Neural cell (in vitro differentiated cells): Measurements from ENCODE around the gene TRMT44. TPM values are rescaled to one million over a fixed set of nuclear protein-coding genes. Genes with fewer than 3 reads are reported as not detected.

Source experiments
- H2AFZ ChIP-seq: fragments of 200-600, 300-800 bp; sonication (generic), shearing (Covaris generic); 2 replicates; pipeline ENCODE4 v1.6.0; 2014; ENCODE audit warnings: low read depth, mild to moderate bottlenecking, antibody characterized with exemption, low read length, moderate library complexity
- H3F3A ChIP-seq: fragments of 200-600 bp; shearing (Covaris generic); 2 replicates; pipeline ENCODE4 v1.6.1; 2016; ENCODE audit warnings: mild to moderate bottlenecking, moderate library complexity, mixed read lengths, antibody characterized with exemption, low read length; ENCODE audit not compliant: insufficient read depth, poor library complexity, severe bottlenecking
- H3K27ac ChIP-seq: fragments of 200-600, 300-800 bp; sonication (generic), shearing (Covaris generic); 2 replicates; pipeline ENCODE4 v1.5.1; 2014; ENCODE audit warnings: mild to moderate bottlenecking, low read length, moderate library complexity
- H3K27me3 ChIP-seq: fragments of 300-800, 200-600 bp; sonication (generic), shearing (Covaris generic); 2 replicates; pipeline ENCODE4 v1.6.0; 2014; ENCODE audit warnings: mild to moderate bottlenecking, low read depth, low read length, moderate library complexity; ENCODE audit not compliant: insufficient read depth
- H3K36me3 ChIP-seq: fragments of 300-800, 200-600 bp; sonication (generic), shearing (Covaris generic); 2 replicates; pipeline ENCODE4 v1.5.1; 2014; ENCODE audit warnings: mild to moderate bottlenecking, antibody characterized with exemption, low read length, moderate library complexity; ENCODE audit not compliant: insufficient read depth
- H3K4me2 ChIP-seq: fragments of 300-800, 200-600 bp; sonication (generic), shearing (Covaris generic); 2 replicates; pipeline ENCODE4 v1.6.0; 2014; ENCODE audit warnings: mild to moderate bottlenecking, low read length
- H3K4me3 ChIP-seq: fragments of 300-800, 200-600 bp; sonication (generic), shearing (Covaris generic); 2 replicates; pipeline ENCODE4 v1.5.1; 2014; ENCODE audit warnings: mild to moderate bottlenecking, low read length, moderate library complexity
- H3K79me2 ChIP-seq: fragments of 200-600 bp; shearing (Covaris generic); replicated peaks from 2 replicates; pipeline ENCODE4 v1.6.0; 2014; ENCODE audit warnings: mild to moderate bottlenecking, low read length, moderate library complexity; ENCODE audit not compliant: insufficient read depth
- H3K9ac ChIP-seq: fragments of 300-800, 200-600 bp; sonication (generic), shearing (Covaris generic); 2 replicates; pipeline ENCODE4 v1.6.1; 2016; ENCODE audit warnings: mild to moderate bottlenecking, low read length, mixed read lengths
- H3K9me2 ChIP-seq: fragments of 200-600 bp; shearing (Covaris generic); 2 replicates; pipeline ENCODE4 v1.6.1; 2016; ENCODE audit warnings: mild to moderate bottlenecking, low read length, mixed read lengths; ENCODE audit not compliant: insufficient read depth
- H3K9me3 ChIP-seq: fragments of 200-600, 300-800 bp; sonication (generic), shearing (Covaris generic); 2 replicates; pipeline ENCODE4 v1.6.1; 2016; ENCODE audit warnings: mild to moderate bottlenecking, mixed run types, low read length, moderate library complexity, mixed read lengths
- H4K20me1 ChIP-seq: fragments of 200-600 bp; shearing (Covaris generic); 2 replicates; pipeline ENCODE4 v1.6.1; 2016; ENCODE audit warnings: mild to moderate bottlenecking, mixed run types; ENCODE audit not compliant: insufficient read depth
- EP300 ChIP-seq: fragments of 450-650 bp; conservative IDR thresholded peaks from 2 replicates; pipeline ENCODE4 v1.6.1; 2014; ENCODE audit warnings: antibody characterized with exemption, mild to moderate bottlenecking, moderate library complexity; ENCODE audit not compliant: poor library complexity, severe bottlenecking
- EZH2 ChIP-seq: fragments of 200-600, 300-800 bp; shearing (Covaris generic), sonication (generic); IDR thresholded peaks from 2 replicates; pipeline ENCODE4 v1.6.1; 2014; ENCODE audit warnings: antibody characterized with exemption, low read length, borderline replicate concordance, mild to moderate bottlenecking; ENCODE audit not compliant: insufficient read depth, poor library complexity, severe bottlenecking
- MXI1 ChIP-seq: fragments of 450-650 bp; conservative IDR thresholded peaks from 2 replicates; pipeline ENCODE4 v1.6.1; 2014; ENCODE audit warnings: antibody characterized with exemption, mild to moderate bottlenecking; ENCODE audit not compliant: poor library complexity, severe bottlenecking
- POLR2AphosphoS5 ChIP-seq: IDR thresholded peaks from 2 replicates; pipeline ENCODE4 v1.6.1; 2012
- RAD21 ChIP-seq: fragments of 450-650 bp; conservative IDR thresholded peaks from 2 replicates; pipeline ENCODE4 v1.6.1; 2014; ENCODE audit warnings: antibody characterized with exemption, mild to moderate bottlenecking, moderate library complexity
- SMC3 ChIP-seq: fragments of 450-650 bp; conservative IDR thresholded peaks from 2 replicates; pipeline ENCODE4 v1.6.1; 2014; ENCODE audit warnings: antibody characterized with exemption, mild to moderate bottlenecking, moderate library complexity; ENCODE audit not compliant: poor library complexity
- TAF1 ChIP-seq: IDR thresholded peaks from 2 replicates; pipeline ENCODE4 v1.6.1; 2012; ENCODE audit warnings: low read depth
- polyA plus RNA-seq: library from polyadenylated mRNA; depleted of rRNA; stranded (reverse); fragments of >200 nt; gene quantifications from 2 replicates; pipeline ENCODE4 v1.2.3, GENCODE V29; 2014
- TF ChIP-seq, protein P1 (sequence below): IDR thresholded peaks from 2 replicates; pipeline ENCODE4 v1.6.1; 2012; ENCODE audit warnings: borderline replicate concordance
- TF ChIP-seq, protein P2 (sequence below): fragments of 450-650 bp; IDR thresholded peaks from 2 replicates; pipeline ENCODE4 v1.5.1; 2014; ENCODE audit warnings: antibody characterized with exemption, mild to moderate bottlenecking, moderate library complexity; ENCODE audit not compliant: poor library complexity, severe bottlenecking

TRMT44 gene
- polyA plus RNA-seq, 1 donor from 2014 or later = 20.6 TPM

- TF ChIP-seq EZH2 (no peak), TAF1 (no peak), MXI1 (no peak)
- TF ChIP-seq, protein P1, sequence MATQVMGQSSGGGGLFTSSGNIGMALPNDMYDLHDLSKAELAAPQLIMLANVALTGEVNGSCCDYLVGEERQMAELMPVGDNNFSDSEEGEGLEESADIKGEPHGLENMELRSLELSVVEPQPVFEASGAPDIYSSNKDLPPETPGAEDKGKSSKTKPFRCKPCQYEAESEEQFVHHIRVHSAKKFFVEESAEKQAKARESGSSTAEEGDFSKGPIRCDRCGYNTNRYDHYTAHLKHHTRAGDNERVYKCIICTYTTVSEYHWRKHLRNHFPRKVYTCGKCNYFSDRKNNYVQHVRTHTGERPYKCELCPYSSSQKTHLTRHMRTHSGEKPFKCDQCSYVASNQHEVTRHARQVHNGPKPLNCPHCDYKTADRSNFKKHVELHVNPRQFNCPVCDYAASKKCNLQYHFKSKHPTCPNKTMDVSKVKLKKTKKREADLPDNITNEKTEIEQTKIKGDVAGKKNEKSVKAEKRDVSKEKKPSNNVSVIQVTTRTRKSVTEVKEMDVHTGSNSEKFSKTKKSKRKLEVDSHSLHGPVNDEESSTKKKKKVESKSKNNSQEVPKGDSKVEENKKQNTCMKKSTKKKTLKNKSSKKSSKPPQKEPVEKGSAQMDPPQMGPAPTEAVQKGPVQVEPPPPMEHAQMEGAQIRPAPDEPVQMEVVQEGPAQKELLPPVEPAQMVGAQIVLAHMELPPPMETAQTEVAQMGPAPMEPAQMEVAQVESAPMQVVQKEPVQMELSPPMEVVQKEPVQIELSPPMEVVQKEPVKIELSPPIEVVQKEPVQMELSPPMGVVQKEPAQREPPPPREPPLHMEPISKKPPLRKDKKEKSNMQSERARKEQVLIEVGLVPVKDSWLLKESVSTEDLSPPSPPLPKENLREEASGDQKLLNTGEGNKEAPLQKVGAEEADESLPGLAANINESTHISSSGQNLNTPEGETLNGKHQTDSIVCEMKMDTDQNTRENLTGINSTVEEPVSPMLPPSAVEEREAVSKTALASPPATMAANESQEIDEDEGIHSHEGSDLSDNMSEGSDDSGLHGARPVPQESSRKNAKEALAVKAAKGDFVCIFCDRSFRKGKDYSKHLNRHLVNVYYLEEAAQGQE = no peak
Observed at GRCh38 chr4:8422786-8423185, 17.8 kb upstream of the TRMT44 start.

DNA sequence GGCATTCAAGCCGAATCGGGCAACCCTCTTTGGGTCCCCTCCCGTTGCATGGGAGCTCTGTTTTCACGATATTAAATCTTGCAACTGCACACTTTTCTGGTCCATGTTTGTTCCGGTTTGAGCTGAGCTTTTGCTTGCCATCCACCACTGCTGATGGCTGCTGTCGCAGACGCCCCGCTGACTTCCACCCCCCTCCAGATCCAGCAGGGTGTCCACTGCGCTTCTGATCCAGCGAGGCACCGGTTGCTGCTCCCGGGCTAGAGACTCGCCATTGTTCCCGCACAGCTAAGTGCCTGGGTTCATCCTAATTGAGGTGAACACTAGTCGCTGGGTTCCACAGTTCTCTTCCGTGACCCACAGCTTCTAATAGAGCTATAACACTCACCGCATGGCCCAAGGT lies 13.3 kb upstream of the TRMT44 start:
- Histone ChIP-seq H3K27ac (no peak overlapping the region), H3K36me3 (no peaks in the 10 kb centered on the region), H3K27me3 (no peaks in the 10 kb centered on the region), H3K9ac (peak overlapping the region; percentile 84), H4K20me1 (no peaks in the 10 kb centered on the region), H3K4me3 (peak overlapping the region; percentile 95), H3F3A (no peaks in the 10 kb centered on the region), H3K4me2 (peak overlapping the region; percentile 70), H3K79me2 (no peaks in the 10 kb centered on the region), H3K9me2 (no peaks in the 10 kb centered on the region), H2AFZ (no peak overlapping the region), H3K9me3 (no peaks in the 10 kb centered on the region)
- TF ChIP-seq EP300 (no peak), POLR2AphosphoS5 (no peak), SMC3 (no peak)

More at GRCh38 chr4:8422786-8423185, 17.8 kb upstream of the TRMT44 start:
- no peak overlapping the region for H3K27ac ChIP-seq
- H3K79me2 ChIP-seq = no peaks in the 10 kb centered on the region
- no peaks in the 10 kb centered on the region for H4K20me1 ChIP-seq
- H3K4me3 ChIP-seq = no peak overlapping the region
- H3K9ac ChIP-seq = no peak overlapping the region
- H3K9me3 ChIP-seq = no peaks in the 10 kb centered on the region
- H3K36me3 ChIP-seq = no peaks in the 10 kb centered on the region
- no peaks in the 10 kb centered on the region for H3F3A ChIP-seq
- H3K4me2 ChIP-seq = no peak overlapping the region
- no peak overlapping the region for H2AFZ ChIP-seq
- no peaks in the 10 kb centered on the region for H3K9me2 ChIP-seq
- no peaks in the 10 kb centered on the region for H3K27me3 ChIP-seq

GRCh38 chr4:8427761-8428287 lies 12.8 kb upstream of the TRMT44 start:
- no peaks in the 10 kb centered on the region for H3K36me3 ChIP-seq
- H3K27ac ChIP-seq = peak overlapping the region; percentile 54
- no peaks in the 10 kb centered on the region for H3K79me2 ChIP-seq
- no peaks in the 10 kb centered on the region for H3K9me2 ChIP-seq
- no peaks in the 10 kb centered on the region for H3F3A ChIP-seq
- TF ChIP-seq, protein P1 = no peak
- no peak for TF ChIP-seq MXI1
- TF ChIP-seq TAF1 = no peak
- TF ChIP-seq POLR2AphosphoS5 = no peak
- TF ChIP-seq RAD21 = no peak
- TF ChIP-seq EP300 = no peak
- TF ChIP-seq, protein P2, sequence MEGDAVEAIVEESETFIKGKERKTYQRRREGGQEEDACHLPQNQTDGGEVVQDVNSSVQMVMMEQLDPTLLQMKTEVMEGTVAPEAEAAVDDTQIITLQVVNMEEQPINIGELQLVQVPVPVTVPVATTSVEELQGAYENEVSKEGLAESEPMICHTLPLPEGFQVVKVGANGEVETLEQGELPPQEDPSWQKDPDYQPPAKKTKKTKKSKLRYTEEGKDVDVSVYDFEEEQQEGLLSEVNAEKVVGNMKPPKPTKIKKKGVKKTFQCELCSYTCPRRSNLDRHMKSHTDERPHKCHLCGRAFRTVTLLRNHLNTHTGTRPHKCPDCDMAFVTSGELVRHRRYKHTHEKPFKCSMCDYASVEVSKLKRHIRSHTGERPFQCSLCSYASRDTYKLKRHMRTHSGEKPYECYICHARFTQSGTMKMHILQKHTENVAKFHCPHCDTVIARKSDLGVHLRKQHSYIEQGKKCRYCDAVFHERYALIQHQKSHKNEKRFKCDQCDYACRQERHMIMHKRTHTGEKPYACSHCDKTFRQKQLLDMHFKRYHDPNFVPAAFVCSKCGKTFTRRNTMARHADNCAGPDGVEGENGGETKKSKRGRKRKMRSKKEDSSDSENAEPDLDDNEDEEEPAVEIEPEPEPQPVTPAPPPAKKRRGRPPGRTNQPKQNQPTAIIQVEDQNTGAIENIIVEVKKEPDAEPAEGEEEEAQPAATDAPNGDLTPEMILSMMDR = no peak
- no peaks in the 10 kb centered on the region for H3K9me3 ChIP-seq
- peak overlapping the region; percentile 95 for H3K4me3 ChIP-seq
- H2AFZ ChIP-seq = peak overlapping the region; percentile 60
- no peaks in the 10 kb centered on the region for H3K27me3 ChIP-seq
- H3K9ac ChIP-seq = peak overlapping the region; percentile 84
- H3K4me2 ChIP-seq = peak overlapping the region; percentile 70
- no peaks in the 10 kb centered on the region for H4K20me1 ChIP-seq
